Adrenal gland (tissue), 5 donors: ENCODE measurements around the gene CRIP3.

Source experiments
- POLR2A ChIP-seq, 2 donors: fragments of 450-650 bp; IDR thresholded peaks; one replicate each; pipeline ENCODE4 v1.6.1; 2017; ENCODE audit warnings: antibody characterized with exemption in 2 of 2, mild to moderate bottlenecking in 2 of 2, moderate library complexity in 1 of 2
- TF ChIP-seq, protein P1 (sequence below), 6 experiments: fragments of 450-650 bp in 4 of 6; fragments of 200-600 bp in 2 of 6; sonication (generic) in 1 of 6; IDR thresholded peaks; 1 replicate in 5 of 6; 2 replicates in 1 of 6; pipeline versions ENCODE4 v1.5.1 to v1.8.0; 2016 to 2021; ENCODE audit warnings: antibody characterized with exemption in 6 of 6, mild to moderate bottlenecking in 2 of 6, moderate library complexity in 1 of 6
- donor health status: DM: no; HTN: no; CAD: no.

DNA sequence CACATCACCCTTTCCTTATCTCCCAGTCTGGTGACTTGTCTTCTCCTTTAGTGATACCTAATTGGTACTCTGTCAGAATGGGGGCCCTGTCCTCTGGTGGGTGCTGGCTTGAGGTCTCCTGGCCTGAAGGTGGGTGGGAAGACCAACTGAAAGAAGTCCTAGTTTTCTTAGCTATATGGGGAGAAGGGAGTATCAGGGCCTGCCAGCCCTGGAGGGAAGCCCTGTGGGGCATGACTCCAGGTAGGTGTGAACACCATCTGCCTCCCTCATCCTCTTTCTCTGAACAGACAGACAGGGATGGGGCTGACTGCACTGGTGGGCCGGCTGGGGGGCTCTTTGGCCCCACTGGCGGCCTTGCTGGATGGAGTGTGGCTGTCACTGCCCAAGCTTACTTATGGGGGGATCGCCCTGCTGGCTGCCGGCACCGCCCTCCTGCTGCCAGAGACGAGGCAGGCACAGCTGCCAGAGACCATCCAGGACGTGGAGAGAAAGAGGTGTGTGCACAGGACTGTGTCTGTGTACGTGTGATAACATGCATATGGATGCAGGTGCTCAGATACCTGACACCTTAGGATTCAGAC is 4.8 kb downstream of the CRIP3 start:
- TF ChIP-seq, protein P1, sequence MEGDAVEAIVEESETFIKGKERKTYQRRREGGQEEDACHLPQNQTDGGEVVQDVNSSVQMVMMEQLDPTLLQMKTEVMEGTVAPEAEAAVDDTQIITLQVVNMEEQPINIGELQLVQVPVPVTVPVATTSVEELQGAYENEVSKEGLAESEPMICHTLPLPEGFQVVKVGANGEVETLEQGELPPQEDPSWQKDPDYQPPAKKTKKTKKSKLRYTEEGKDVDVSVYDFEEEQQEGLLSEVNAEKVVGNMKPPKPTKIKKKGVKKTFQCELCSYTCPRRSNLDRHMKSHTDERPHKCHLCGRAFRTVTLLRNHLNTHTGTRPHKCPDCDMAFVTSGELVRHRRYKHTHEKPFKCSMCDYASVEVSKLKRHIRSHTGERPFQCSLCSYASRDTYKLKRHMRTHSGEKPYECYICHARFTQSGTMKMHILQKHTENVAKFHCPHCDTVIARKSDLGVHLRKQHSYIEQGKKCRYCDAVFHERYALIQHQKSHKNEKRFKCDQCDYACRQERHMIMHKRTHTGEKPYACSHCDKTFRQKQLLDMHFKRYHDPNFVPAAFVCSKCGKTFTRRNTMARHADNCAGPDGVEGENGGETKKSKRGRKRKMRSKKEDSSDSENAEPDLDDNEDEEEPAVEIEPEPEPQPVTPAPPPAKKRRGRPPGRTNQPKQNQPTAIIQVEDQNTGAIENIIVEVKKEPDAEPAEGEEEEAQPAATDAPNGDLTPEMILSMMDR (IDR thresholded peaks at IDR 0.05), result no peak
- no peak for TF ChIP-seq POLR2A (IDR thresholded peaks at IDR 0.05)
